ENCODE results near the gene CCDC167. TPM values are rescaled to one million over a fixed set of nuclear protein-coding genes. Genes with fewer than 3 reads are reported as not detected.

The CCDC167 gene
- total RNA-seq, 1 experiment from 2014 or later, result 27.8 TPM

GRCh38 chr6:37507690-37508421 is 8.2 kb upstream of the CCDC167 start (continued):
- TF ChIP-seq REST (IDR thresholded peaks at IDR 0.05; ENCODE audit: low read depth), result no peak

GRCh38 chr6:37507077-37507476 is 7.4 kb upstream of the CCDC167 start:
- no peak overlapping the region for H3K4me3 ChIP-seq (replicated peaks in 1 of 2; ENCODE audit: low read depth in 1 of 2, low read length in 2 of 2)
- H3K36me3 ChIP-seq (ENCODE audit: control insufficient read depth in 1 of 2, insufficient read depth in 2 of 2, low read length in 2 of 2), result no peaks in the 10 kb centered on the region
- no peaks in the 10 kb centered on the region for H3K9me3 ChIP-seq (ENCODE audit: control insufficient read depth in 1 of 2, insufficient read depth in 1 of 2, low read depth in 1 of 2, low read length in 2 of 2)
- intact Hi-C loops (cut with micrococcal nuclease), result no loop called here
- H2AFZ ChIP-seq (ENCODE audit: low read depth, low read length, poor library complexity, severe bottlenecking), result no peak overlapping the region
- no TSS peak for BruUV-seq (replicated peaks)
- ChIA-PET POLR2A (no interaction called here), CTCF (no interaction called here), RAD21 (ENCODE audit: low non-redundant PET in 1 of 2, low total read pairs in 2 of 2, uncharacterized antibody in 2 of 2, unreplicated experiment in 2 of 2) (no interaction called here)
- no peak overlapping the region for H3K27ac ChIP-seq (ENCODE audit: low read depth, low read length)
- H4K20me1 ChIP-seq (ENCODE audit: insufficient read depth), result no peaks in the 10 kb centered on the region
- ATAC-seq (no peak), DNase-seq (ENCODE audit: low read depth, low spot score) (no peak)
- H3K9ac ChIP-seq (ENCODE audit: low read length), result no peak overlapping the region
- no peaks in the 10 kb centered on the region for H3K9me2 ChIP-seq (ENCODE audit: insufficient read depth)
- no peaks in the 10 kb centered on the region for H3K79me2 ChIP-seq (ENCODE audit: insufficient read depth, low read length)
- H3K27me3 ChIP-seq (ENCODE audit: insufficient read depth, low read length), result no peaks in the 10 kb centered on the region
- no peaks in the 10 kb centered on the region for H3K4me1 ChIP-seq (ENCODE audit: control insufficient read depth in 1 of 2, insufficient read depth in 2 of 2, low read length in 2 of 2)
- no peak overlapping the region for H3K4me2 ChIP-seq (ENCODE audit: low read length)
- TF ChIP-seq SRF (IDR thresholded peaks at IDR 0.05; ENCODE audit: low read depth), result no peak
- TF ChIP-seq ZNF274 (IDR thresholded peaks at IDR 0.05; ENCODE audit: low read depth, low read length), result no peak
- no peak for TF ChIP-seq JUND (IDR thresholded peaks at IDR 0.05)
- no peak for TF ChIP-seq TCF7L2 (IDR thresholded peaks at IDR 0.05; ENCODE audit: borderline replicate concordance, extremely low read depth, insufficient read depth, insufficient read length)
- no peak for TF ChIP-seq EZH2 (IDR thresholded peaks at IDR 0.05)
- no peak for TF ChIP-seq SIN3A (IDR thresholded peaks at IDR 0.05; ENCODE audit: low read depth)
- TF ChIP-seq POLR2A (IDR thresholded peaks at IDR 0.05; ENCODE audit: borderline replicate concordance, extremely low read depth, insufficient read depth, insufficient read length), result no peak
- no peak for TF ChIP-seq MAX (IDR thresholded peaks at IDR 0.05)
- TF ChIP-seq EGR1 (IDR thresholded peaks at IDR 0.05; ENCODE audit: low read depth), result no peak
- no peak for TF ChIP-seq YY1 (IDR thresholded peaks at IDR 0.05; ENCODE audit: extremely low read depth, insufficient replicate concordance, low read depth, low read length)
- no peak for TF ChIP-seq ATF3 (IDR thresholded peaks at IDR 0.05)
- no peak for TF ChIP-seq CTCF (IDR thresholded peaks at IDR 0.05 in 2 of 3, conservative IDR thresholded peaks at IDR 0.05 in 1 of 3; ENCODE audit: borderline replicate concordance in 1 of 3, insufficient read depth in 1 of 3, low read depth in 2 of 3, low read length in 2 of 3)
- no peak for TF ChIP-seq FOSL1 (IDR thresholded peaks at IDR 0.05; ENCODE audit: low read depth)
- no peak for TF ChIP-seq REST (IDR thresholded peaks at IDR 0.05; ENCODE audit: low read depth)
